ENCODE measurements around the gene SLC35A3. TPM values are rescaled to one million over a fixed set of nuclear protein-coding genes. Genes with fewer than 3 reads are reported as not detected.

The SLC35A3 gene
- polyA plus RNA-seq, 1 experiment: 12.6 TPM

GRCh38 chr1:100006688-100007087 lies 36.9 kb downstream of the SLC35A3 start:
- TF ChIP-seq, protein P1, sequence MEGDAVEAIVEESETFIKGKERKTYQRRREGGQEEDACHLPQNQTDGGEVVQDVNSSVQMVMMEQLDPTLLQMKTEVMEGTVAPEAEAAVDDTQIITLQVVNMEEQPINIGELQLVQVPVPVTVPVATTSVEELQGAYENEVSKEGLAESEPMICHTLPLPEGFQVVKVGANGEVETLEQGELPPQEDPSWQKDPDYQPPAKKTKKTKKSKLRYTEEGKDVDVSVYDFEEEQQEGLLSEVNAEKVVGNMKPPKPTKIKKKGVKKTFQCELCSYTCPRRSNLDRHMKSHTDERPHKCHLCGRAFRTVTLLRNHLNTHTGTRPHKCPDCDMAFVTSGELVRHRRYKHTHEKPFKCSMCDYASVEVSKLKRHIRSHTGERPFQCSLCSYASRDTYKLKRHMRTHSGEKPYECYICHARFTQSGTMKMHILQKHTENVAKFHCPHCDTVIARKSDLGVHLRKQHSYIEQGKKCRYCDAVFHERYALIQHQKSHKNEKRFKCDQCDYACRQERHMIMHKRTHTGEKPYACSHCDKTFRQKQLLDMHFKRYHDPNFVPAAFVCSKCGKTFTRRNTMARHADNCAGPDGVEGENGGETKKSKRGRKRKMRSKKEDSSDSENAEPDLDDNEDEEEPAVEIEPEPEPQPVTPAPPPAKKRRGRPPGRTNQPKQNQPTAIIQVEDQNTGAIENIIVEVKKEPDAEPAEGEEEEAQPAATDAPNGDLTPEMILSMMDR (IDR thresholded peaks at IDR 0.05; ENCODE audit: low read depth, low read length): no peak
- no peak for DNase-seq (ENCODE audit: low read depth, low spot score)
- ChIA-PET CTCF (no interaction called here), POLR2A (no interaction called here)
- Histone ChIP-seq H3K27ac (ENCODE audit: low read depth, low read length) (no peak overlapping the region), H3K4me3 (ENCODE audit: low read depth, low read length) (no peak overlapping the region), H3K27me3 (ENCODE audit: control insufficient read depth, insufficient read depth, low read length) (no peaks in the 10 kb centered on the region), H3K9me3 (ENCODE audit: control insufficient read depth, insufficient read depth, low read length) (no peaks in the 10 kb centered on the region)

GRCh38 chr1:100009458-100009857 lies 39.7 kb downstream of the SLC35A3 start:
- H3K27me3 ChIP-seq (ENCODE audit: control insufficient read depth, insufficient read depth, low read length): no peaks in the 10 kb centered on the region
- no peak for DNase-seq (ENCODE audit: low read depth, low spot score)
- POLR2A ChIA-PET: no interaction called here
- H3K9me3 ChIP-seq (ENCODE audit: control insufficient read depth, insufficient read depth, low read length): no peaks in the 10 kb centered on the region
- CTCF ChIA-PET: no interaction called here
- H3K27ac ChIP-seq (ENCODE audit: low read depth, low read length): no peak overlapping the region
- no peak overlapping the region for H3K4me3 ChIP-seq (ENCODE audit: low read depth, low read length)
- TF ChIP-seq, protein P1 (IDR thresholded peaks at IDR 0.05; ENCODE audit: low read depth, low read length): no peak

- no peaks in the 10 kb centered on the region for H3K27me3 ChIP-seq (ENCODE audit: control insufficient read depth, insufficient read depth, low read length)
- no peak for DNase-seq (ENCODE audit: low read depth, low spot score)
- TF ChIP-seq, protein P1 (IDR thresholded peaks at IDR 0.05; ENCODE audit: low read depth, low read length): no peak
- no peak overlapping the region for H3K4me3 ChIP-seq (ENCODE audit: low read depth, low read length)
- POLR2A ChIA-PET: no interaction called here
- H3K27ac ChIP-seq (ENCODE audit: low read depth, low read length): no peak overlapping the region
- CTCF ChIA-PET: no interaction called here
- H3K9me3 ChIP-seq (ENCODE audit: control insufficient read depth, insufficient read depth, low read length): no peaks in the 10 kb centered on the region
These were observed 41.0 kb downstream of the SLC35A3 start for GRCh38 chr1:100010804-100011203.

GRCh38 chr1:100019220-100019619 lies 49.4 kb downstream of the SLC35A3 start:
- Histone ChIP-seq H3K9me3 (ENCODE audit: control insufficient read depth, insufficient read depth, low read length) (no peaks in the 10 kb centered on the region), H3K4me3 (ENCODE audit: low read depth, low read length) (no peak overlapping the region), H3K27ac (ENCODE audit: low read depth, low read length) (no peak overlapping the region), H3K27me3 (ENCODE audit: control insufficient read depth, insufficient read depth, low read length) (no peaks in the 10 kb centered on the region)
- POLR2A ChIA-PET: no interaction called here
- TF ChIP-seq, protein P1 (IDR thresholded peaks at IDR 0.05; ENCODE audit: low read depth, low read length): no peak
- DNase-seq (ENCODE audit: low read depth, low spot score): no peak
- CTCF ChIA-PET: no interaction called here

GRCh38 chr1:100023482-100023881 lies 53.7 kb downstream of the SLC35A3 start:
- no peak for DNase-seq (ENCODE audit: low read depth, low spot score)
- Histone ChIP-seq H3K4me3 (ENCODE audit: low read depth, low read length) (no peak overlapping the region), H3K9me3 (ENCODE audit: control insufficient read depth, insufficient read depth, low read length) (no peaks in the 10 kb centered on the region), H3K27ac (ENCODE audit: low read depth, low read length) (no peak overlapping the region), H3K27me3 (ENCODE audit: control insufficient read depth, insufficient read depth, low read length) (no peaks in the 10 kb centered on the region)
- TF ChIP-seq, protein P1 (IDR thresholded peaks at IDR 0.05; ENCODE audit: low read depth, low read length): no peak
- ChIA-PET CTCF (no interaction called here), POLR2A (no interaction called here)
